HG03066 (cell line): ENCODE measurements around the gene MGST1.
A peak's percentile ranks its signal among the peaks of the same experiment; 100 is the strongest.

ENCODE experiments used
- ATAC-seq: cut with Tn5 transposase; IDR thresholded peaks from one replicate; pipeline ENCODE4 v1.9.1; 2021; ENCODE audit warnings: low read depth; ENCODE audit not compliant: unreplicated experiment

The MGST1 gene, protein sequence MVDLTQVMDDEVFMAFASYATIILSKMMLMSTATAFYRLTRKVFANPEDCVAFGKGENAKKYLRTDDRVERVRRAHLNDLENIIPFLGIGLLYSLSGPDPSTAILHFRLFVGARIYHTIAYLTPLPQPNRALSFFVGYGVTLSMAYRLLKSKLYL

DNA sequence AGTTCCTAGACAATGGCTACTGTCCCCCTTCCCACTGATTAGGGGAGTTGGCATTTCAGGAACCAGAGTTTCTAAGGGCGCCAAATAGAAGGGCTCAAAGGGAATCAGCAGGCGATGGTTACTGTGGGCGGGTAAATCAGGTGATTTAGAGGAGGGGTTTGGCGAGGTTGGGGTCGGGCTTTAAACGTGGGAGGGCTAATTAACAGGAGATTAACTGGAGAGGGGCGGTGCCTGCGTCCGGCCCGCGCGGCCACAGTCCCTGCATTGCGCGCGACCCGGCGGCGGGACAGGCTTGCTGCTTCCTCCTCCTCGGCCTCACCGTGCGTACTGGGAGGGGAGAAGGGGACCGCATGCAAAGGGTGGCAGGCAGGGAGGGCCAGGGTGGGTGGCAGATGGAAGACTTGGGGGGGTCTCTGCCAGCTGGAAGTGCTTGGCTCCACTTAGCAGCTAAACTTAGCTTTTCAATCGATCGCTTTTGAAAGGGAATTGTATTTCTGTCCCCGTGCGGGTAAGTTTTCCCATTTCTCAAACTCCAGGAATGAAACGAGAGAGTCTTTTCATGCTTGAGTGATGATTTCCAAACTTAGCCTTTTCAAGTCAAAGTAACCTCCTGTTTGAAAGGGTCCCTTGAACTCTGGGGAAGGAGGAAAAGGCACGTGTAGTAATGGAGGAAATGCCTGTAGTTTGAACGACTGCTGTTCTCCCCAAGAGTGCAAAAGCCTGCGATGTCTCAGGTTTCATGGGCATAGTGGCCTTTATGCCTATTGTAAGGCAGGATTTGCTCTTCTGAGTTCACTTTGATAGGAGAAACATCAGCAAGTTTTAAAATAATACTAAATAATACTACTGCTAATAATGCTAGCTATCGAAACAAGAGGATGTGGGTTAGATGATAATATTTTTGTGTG lies at the start of gene MGST1:
MGST1 (plus strand) TSS at position 255 of the 908 bp plus-strand sequence. CDS start 6,608 bp downstream, outside the sequence.
- ATAC-seq, result peak; percentile 53

- no peak for ATAC-seq
These were observed 48.0 kb upstream of the MGST1 start for GRCh38 chr12:16299403-16299802.

DNA sequence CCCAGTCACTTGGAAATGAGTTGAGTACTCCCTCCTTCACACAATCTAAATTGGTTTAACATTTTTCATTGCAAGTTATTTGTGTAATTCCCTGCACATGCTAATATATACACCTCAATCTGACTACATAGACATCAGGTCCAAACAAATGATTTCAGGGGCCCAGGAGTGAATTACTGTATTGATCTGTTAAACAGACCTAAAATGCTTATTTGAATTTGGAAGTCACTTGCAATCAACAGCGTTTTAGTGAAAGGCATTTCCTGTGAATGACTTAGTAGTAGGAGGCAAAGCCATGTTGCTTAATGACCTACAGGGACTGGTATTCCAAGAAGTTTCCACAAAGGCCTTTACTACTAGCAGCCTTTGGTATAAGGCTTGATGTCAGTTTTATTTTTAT lies 47.3 kb upstream of the MGST1 start:
- no peak for ATAC-seq

GRCh38 chr12:16300736-16301135 lies 46.7 kb upstream of the MGST1 start:
- ATAC-seq, result no peak

GRCh38 chr12:16303939-16304338 lies 43.5 kb upstream of the MGST1 start:
- no peak for ATAC-seq

DNA sequence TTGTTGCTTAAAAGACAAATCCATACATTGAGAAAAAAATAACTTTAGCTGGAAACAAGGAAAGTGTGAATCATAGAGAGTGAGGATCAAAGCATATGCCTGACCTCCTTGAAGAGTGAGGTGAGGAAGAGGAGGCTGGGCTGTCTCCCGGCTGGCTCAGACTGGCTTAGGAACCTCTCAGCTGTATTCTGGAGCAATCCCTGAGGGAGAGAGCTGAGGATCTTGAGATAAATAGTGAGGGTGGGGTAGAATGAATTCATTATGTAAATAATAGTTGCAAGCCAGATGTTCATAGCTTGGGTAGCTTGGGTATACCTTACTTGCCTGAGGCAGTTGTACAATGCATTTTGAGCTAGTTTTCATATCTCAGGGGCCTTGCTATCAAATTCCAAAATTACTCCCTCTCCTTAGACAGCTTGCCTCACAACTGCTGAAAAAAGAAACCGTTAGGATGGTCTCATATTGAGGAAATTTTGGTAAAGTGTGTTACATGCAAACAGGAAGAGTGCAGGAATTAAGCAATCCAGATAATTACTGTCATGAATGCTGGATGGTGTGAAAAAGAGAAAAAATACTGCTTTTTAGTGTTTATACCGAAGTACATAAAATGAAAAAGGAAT lies 39.5 kb upstream of the MGST1 start:
- ATAC-seq, result no peak

- no peak for ATAC-seq
These were observed 36.5 kb upstream of the MGST1 start for GRCh38 chr12:16310934-16311333.

- ATAC-seq, result no peak
These were observed 24.4 kb upstream of the MGST1 start for GRCh38 chr12:16323010-16323409.

GRCh38 chr12:16323638-16324037 lies 23.8 kb upstream of the MGST1 start:
- ATAC-seq, result no peak

GRCh38 chr12:16324272-16324671 lies 23.2 kb upstream of the MGST1 start:
- no peak for ATAC-seq

DNA sequence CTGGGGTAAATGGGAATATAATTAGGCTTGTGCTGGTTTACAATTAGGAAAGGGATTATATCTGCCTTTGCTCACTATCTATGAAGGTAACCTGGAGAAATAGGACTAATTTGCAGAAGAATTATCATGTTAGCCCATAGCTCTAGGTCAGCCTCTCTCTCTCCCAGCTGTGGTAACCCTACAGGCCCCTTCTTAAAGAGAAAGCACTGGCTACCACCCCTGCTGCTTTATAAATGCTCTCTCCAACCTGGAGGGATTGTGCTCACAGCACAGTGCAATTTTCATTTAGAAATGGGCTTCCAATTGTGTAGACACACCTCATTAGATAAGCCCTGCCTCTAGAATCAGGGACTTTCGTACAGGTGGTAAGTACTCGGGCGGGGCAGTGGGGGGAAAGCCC lies 22.7 kb upstream of the MGST1 start:
- ATAC-seq, result no peak

GRCh38 chr12:16325426-16325825 lies 22.0 kb upstream of the MGST1 start:
- ATAC-seq, result no peak

DNA sequence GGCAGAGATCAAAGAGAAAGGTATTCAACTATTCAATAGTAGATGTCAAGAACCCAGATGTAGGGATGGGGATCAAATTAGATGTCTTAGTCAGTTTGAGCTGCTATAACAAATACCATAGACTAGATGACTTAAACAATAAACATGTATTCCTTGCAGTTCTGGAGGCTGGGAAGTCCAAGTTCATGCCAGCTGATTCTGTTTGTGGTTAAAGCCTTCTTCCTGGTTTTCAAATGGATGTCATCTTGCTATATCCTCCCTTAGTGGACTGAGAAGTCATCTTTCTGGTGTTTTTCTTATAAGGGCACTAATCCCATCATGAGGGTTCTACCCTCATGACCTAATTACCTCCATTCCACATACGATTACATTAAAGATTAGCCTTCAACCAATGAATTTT lies 19.5 kb upstream of the MGST1 start:
- no peak for ATAC-seq

DNA sequence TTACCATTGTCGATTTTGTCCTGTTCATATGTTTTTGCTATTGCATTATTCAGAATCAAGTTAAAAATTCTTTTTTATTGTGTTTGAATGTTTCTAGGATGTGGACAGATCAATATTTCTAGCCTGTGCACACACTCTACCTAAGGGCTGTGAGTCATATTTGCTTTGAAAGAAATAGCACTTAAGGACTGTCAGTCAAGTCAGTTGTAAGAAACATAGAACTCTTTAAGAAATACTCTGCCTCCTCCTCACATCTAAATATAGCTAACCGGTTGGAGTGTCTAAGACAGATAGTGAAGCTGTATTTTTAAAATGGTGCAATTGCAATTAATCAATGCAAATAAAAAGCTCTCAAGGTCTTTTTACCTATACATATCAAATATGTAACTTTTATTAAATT lies 17.9 kb upstream of the MGST1 start:
- no peak for ATAC-seq

DNA sequence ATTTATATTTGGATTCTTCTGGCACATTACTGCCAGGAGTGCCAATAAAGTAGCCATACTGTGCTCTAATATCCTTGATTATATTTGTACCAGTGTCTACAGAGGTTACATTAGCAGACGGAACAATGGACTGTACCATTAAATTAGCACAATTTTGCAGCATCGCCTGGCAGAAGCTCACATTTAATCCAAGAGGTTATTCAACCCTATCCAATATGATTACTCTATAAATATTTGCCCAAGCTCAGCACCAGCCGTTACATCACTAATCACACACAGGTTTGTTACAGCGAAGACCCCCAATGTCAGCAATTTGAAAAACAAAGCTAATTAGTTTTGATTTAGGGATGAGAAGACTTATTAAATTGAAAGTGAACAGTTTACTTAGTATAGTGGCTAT lies 16.9 kb upstream of the MGST1 start:
- no peak for ATAC-seq

DNA sequence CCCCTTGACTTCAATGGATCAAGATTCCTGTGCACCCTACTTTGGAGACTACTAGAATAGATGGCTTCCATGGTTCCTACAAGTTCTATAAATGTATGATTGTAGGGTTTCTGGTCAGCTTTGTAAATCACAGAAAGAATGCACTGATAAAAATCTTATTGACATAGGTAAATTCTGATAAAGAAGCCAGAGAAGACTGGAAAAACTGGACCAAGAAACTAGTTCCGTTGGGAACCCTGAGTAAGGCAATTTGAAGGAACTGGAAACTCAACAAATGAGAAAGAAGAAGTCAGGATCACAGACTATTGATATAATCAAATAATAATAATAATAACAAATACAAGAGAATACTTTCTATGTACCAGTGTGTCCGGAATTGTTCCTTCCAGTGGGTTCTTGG lies 15.4 kb upstream of the MGST1 start:
- ATAC-seq, result no peak

DNA sequence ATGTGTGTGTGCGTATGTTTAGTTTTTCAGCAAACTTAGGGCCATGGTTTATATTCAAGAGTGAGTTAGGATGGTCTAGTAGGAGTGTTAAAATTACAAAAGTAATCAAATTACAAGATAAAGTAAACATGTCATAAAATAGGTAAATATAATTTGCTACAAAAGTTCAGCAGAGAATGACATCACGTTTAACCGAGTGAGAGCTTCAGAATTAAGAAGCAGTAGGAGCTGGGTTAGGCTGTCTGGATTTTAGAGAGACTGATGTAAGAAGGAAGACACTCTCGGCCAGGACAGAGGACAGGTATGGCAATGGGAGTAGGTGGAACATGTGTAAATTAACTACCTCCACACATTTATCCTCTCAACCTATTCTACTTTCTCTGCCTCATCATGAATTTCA lies 11.6 kb upstream of the MGST1 start:
- no peak for ATAC-seq

GRCh38 chr12:16344269-16344668 lies 3.2 kb upstream of the MGST1 start:
- no peak for ATAC-seq

DNA sequence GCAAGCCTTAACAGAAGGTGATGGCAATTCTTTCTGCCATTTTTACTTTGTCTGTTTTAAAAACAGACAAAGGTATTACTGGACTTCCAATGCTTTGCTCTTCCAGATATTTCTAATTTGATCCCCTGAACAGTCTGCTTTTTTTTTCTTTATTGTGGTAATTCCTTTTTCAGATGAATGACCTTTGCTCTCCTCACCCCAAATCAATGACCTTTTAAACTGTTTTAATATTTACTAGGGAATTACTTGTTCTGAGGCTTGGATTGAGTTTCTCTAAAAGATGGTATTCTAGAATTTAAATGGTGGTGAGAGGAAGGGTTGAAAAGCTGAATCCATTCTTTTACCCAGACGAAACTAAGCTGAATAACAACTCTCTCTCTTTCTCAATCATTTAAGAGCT lies 2.3 kb upstream of the MGST1 start:
- no peak for ATAC-seq

DNA sequence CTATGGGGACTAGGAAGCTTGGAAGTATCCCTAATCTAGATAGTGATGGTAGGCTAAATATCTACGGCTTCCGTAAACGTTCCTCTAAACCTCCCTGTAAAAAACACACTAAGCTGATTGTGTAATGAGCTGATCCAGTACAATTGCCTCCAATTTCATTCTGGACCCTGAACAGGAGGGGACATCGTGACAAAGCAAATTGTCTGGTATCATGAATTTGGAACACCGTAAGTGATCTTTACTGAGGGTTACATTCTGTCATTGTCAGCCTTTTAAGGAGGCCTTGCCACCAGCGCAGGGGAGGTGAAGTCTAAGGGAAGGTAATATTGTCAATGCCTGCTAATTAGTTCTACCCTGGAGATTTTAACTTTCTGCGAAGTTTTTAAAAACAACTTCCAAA lies 487 bp upstream of the MGST1 start:
- no peak for ATAC-seq

- peak; percentile 70 for ATAC-seq
These were observed 1.1 kb downstream of the MGST1 start for GRCh38 chr12:16348435-16349130.
